Measurements from ENCODE around the gene VPS51. TPM values are rescaled to one million over a fixed set of nuclear protein-coding genes. Genes with fewer than 3 reads are reported as not detected.
A peak's percentile ranks its signal among the peaks of the same experiment; 100 is the strongest.

Gene VPS51
- total and polyA plus RNA-seq, 9 of the 15 experiments (the other 6 are each of a cell fraction or from before 2014, with no cell fraction given) = 1.8 to 143 (median 46.8) TPM

- TF ChIP-seq, protein P1, sequence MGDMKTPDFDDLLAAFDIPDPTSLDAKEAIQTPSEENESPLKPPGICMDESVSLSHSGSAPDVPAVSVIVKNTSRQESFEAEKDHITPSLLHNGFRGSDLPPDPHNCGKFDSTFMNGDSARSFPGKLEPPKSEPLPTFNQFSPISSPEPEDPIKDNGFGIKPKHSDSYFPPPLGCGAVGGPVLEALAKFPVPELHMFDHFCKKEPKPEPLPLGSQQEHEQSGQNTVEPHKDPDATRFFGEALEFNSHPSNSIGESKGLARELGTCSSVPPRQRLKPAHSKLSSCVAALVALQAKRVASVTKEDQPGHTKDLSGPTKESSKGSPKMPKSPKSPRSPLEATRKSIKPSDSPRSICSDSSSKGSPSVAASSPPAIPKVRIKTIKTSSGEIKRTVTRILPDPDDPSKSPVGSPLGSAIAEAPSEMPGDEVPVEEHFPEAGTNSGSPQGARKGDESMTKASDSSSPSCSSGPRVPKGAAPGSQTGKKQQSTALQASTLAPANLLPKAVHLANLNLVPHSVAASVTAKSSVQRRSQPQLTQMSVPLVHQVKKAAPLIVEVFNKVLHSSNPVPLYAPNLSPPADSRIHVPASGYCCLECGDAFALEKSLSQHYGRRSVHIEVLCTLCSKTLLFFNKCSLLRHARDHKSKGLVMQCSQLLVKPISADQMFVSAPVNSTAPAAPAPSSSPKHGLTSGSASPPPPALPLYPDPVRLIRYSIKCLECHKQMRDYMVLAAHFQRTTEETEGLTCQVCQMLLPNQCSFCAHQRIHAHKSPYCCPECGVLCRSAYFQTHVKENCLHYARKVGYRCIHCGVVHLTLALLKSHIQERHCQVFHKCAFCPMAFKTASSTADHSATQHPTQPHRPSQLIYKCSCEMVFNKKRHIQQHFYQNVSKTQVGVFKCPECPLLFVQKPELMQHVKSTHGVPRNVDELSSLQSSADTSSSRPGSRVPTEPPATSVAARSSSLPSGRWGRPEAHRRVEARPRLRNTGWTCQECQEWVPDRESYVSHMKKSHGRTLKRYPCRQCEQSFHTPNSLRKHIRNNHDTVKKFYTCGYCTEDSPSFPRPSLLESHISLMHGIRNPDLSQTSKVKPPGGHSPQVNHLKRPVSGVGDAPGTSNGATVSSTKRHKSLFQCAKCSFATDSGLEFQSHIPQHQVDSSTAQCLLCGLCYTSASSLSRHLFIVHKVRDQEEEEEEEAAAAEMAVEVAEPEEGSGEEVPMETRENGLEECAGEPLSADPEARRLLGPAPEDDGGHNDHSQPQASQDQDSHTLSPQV (IDR thresholded peaks at IDR 0.05) = no peak
- TF ChIP-seq ZKSCAN8 (CRISPR knock-in tag; IDR thresholded peaks at IDR 0.05) = no peak; the same call in 1 of the 2 replicates
- no peak for TF ChIP-seq ZNF134 (CRISPR knock-in tag; conservative IDR thresholded peaks at IDR 0.05)
- TF ChIP-seq ZNF175 (CRISPR knock-in tag; IDR thresholded peaks at IDR 0.05; ENCODE audit: low read depth) = peak; percentile 68; the same call in 1 of the 2 replicates
- peak; percentile 31; the same call in 1 of the 2 replicates for TF ChIP-seq ZNF143 (CRISPR knock-in tag; IDR thresholded peaks at IDR 0.05)
- 0 out of 2 replicates have a peak, but pooled peaks have one; percentile 27 for TF ChIP-seq SMC3 (conservative IDR thresholded peaks at IDR 0.05; ENCODE audit: insufficient read depth, low read depth, low read length)
- TF ChIP-seq FOXM1 (IDR thresholded peaks at IDR 0.05; ENCODE audit: low read depth) = no peak
- no peak for TF ChIP-seq FOXM1 (CRISPR knock-in tag; IDR thresholded peaks at IDR 0.05; ENCODE audit: low read depth)
- TF ChIP-seq TRIM28 (IDR thresholded peaks at IDR 0.05) = peak; percentile 81; the same call in 1 of the 2 replicates
- TF ChIP-seq FOXJ3 (CRISPR knock-in tag; IDR thresholded peaks at IDR 0.05) = no peak
- peak; percentile 20 for TF ChIP-seq CCNT2 (IDR thresholded peaks at IDR 0.05; ENCODE audit: borderline replicate concordance, extremely low read depth, insufficient read length, low read depth, low read length)
- TF ChIP-seq ETS1 (conservative IDR thresholded peaks at IDR 0.05; ENCODE audit: control insufficient read depth, low read depth, low read length) = peak; percentile 100
- peak; percentile 95 for TF ChIP-seq E2F8 (IDR thresholded peaks at IDR 0.05; ENCODE audit: low read depth, partially characterized antibody)
- no peak for TF ChIP-seq ZBTB8A (IDR thresholded peaks at IDR 0.05; ENCODE audit: partially characterized antibody)
Measured at GRCh38 chr11:65095974-65096806, at the start of gene VPS51 (continued).

Data from K562 (cell line).